ENCODE results near the gene RHBDL3. TPM values are rescaled to one million over a fixed set of nuclear protein-coding genes. Genes with fewer than 3 reads are reported as not detected.

The RHBDL3 gene
- total RNA-seq, 1 experiment from 2014 or later = 12.5 TPM

DNA sequence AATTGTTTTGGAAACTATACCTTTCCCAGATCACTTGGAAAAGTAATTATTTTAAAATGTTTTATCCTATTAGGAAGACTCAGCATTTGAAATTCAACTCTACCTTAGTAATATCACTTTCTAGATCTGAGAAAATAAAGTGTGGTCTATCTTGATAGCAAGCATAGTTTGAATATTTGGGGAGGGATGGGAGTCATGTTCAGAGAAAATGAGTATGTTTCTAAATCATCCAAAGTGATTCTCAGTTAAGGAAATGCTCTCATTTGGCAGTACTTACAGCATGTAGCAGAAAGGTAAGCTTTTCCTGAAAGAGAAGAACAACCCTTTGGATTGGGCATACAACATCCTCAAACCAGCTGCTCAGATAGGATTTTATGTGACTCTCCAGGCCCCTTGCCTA, 69.4 kb downstream of the RHBDL3 start:
- no peak overlapping the region for H2AFZ ChIP-seq (ENCODE audit: low read length)
- H2BK120ac ChIP-seq (ENCODE audit: low read depth, low read length, poor library complexity, severe bottlenecking) = no peak overlapping the region
- H3K36me3 Mint-ChIP-seq (ENCODE audit: insufficient read depth in 1 of 3, low read depth in 3 of 3) = peaks cover 8 to 64% (median 63%) of the 10 kb centered on the region in 3 experiments; a peak in 6 of 7 replicates
- TF ChIP-seq, protein P1, sequence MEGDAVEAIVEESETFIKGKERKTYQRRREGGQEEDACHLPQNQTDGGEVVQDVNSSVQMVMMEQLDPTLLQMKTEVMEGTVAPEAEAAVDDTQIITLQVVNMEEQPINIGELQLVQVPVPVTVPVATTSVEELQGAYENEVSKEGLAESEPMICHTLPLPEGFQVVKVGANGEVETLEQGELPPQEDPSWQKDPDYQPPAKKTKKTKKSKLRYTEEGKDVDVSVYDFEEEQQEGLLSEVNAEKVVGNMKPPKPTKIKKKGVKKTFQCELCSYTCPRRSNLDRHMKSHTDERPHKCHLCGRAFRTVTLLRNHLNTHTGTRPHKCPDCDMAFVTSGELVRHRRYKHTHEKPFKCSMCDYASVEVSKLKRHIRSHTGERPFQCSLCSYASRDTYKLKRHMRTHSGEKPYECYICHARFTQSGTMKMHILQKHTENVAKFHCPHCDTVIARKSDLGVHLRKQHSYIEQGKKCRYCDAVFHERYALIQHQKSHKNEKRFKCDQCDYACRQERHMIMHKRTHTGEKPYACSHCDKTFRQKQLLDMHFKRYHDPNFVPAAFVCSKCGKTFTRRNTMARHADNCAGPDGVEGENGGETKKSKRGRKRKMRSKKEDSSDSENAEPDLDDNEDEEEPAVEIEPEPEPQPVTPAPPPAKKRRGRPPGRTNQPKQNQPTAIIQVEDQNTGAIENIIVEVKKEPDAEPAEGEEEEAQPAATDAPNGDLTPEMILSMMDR (conservative IDR thresholded peaks at IDR 0.05) = no peak
- H3K27ac ChIP-seq (ENCODE audit: insufficient read length, low read depth, low read length) = no peak overlapping the region
- no peak overlapping the region for H3K4ac ChIP-seq (ENCODE audit: low read depth, low read length)
- H4K8ac ChIP-seq (replicated peaks; ENCODE audit: insufficient read length, low read depth, low read length) = no peak overlapping the region
- no peaks in the 10 kb centered on the region for H3K79me2 ChIP-seq (ENCODE audit: insufficient read depth, low read length)
- no peaks in the 10 kb centered on the region for H3K79me1 ChIP-seq (ENCODE audit: insufficient read depth, low read depth, low read length, poor library complexity, severe bottlenecking)
- H3K23ac ChIP-seq (ENCODE audit: insufficient read length, low read depth, low read length) = no peak overlapping the region
- no peak for DNase-seq
- H3T11ph ChIP-seq (ENCODE audit: low read length) = no peak overlapping the region
- no peak overlapping the region for H3K14ac ChIP-seq (ENCODE audit: insufficient read depth, low read length)
- no peak overlapping the region for H3K4me3 Mint-ChIP-seq
- no peaks in the 10 kb centered on the region for H3K27me3 Mint-ChIP-seq (ENCODE audit: low read depth)
- H3K4me1 ChIP-seq (ENCODE audit: insufficient read depth, low read length) = no peaks in the 10 kb centered on the region
- no peak overlapping the region for H2BK20ac ChIP-seq (ENCODE audit: low read depth, low read length, poor library complexity, severe bottlenecking)
- H3K18ac ChIP-seq (ENCODE audit: insufficient read length, low read depth, low read length) = no peak overlapping the region
- H3K9ac ChIP-seq (ENCODE audit: extremely low read depth, insufficient read length, low read length) = no peak overlapping the region
- H4K20me1 ChIP-seq (ENCODE audit: control insufficient read depth, insufficient read depth, insufficient read length) = no peaks in the 10 kb centered on the region
- no peak overlapping the region for H4K5ac ChIP-seq (ENCODE audit: insufficient read length, low read depth, low read length)
- H3K56ac ChIP-seq (ENCODE audit: insufficient read length, low read depth, low read length) = no peak overlapping the region
- H4K91ac ChIP-seq (ENCODE audit: insufficient read length, low read depth, low read length) = no peak overlapping the region
- no peaks in the 10 kb centered on the region for H3K9me3 Mint-ChIP-seq
- H2BK15ac ChIP-seq (ENCODE audit: low read depth, low read length) = no peak overlapping the region
- H3K23me2 ChIP-seq (ENCODE audit: insufficient read length, low read depth, low read length, poor library complexity, severe bottlenecking) = no peaks in the 10 kb centered on the region
- no peak overlapping the region for H3K4me2 ChIP-seq (ENCODE audit: insufficient read depth, insufficient read length, low read length)
- H3K27me3 ChIP-seq (ENCODE audit: insufficient read depth, low read length) = no peaks in the 10 kb centered on the region
- no peaks in the 10 kb centered on the region for H3K9me3 ChIP-seq (ENCODE audit: control insufficient read depth, low read depth, low read length)
- H3K4me1 Mint-ChIP-seq = no peaks in the 10 kb centered on the region
- H2AK5ac ChIP-seq (ENCODE audit: insufficient read length, low read length) = no peak overlapping the region
- no peak overlapping the region for H3K27ac Mint-ChIP-seq
- no peak overlapping the region for H2BK12ac ChIP-seq (ENCODE audit: insufficient read length, low read depth, low read length)
- H2BK5ac ChIP-seq (ENCODE audit: insufficient read length, low read length) = no peak overlapping the region
